Measurements from ENCODE around the gene FNDC3A.

DNA sequence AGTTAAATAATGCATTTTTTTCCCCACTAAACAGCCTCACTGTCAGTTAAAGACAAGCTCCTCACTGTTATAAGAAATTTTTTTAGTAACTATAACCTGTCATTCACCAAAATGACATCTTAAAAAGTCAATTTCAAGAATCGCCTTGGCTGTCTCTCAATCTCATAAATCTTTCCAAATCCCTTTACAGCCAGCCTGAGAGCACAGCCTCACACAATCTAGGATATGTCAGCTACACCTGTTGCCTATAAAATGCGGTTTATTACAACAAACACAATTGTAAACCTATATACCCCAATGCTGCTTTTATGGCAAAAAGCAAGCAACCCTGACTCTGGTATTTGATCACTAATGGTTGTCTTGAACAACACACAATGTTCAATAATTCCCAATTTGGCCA, 29.5 kb upstream of the FNDC3A start:
- TF ChIP-seq, protein P1, sequence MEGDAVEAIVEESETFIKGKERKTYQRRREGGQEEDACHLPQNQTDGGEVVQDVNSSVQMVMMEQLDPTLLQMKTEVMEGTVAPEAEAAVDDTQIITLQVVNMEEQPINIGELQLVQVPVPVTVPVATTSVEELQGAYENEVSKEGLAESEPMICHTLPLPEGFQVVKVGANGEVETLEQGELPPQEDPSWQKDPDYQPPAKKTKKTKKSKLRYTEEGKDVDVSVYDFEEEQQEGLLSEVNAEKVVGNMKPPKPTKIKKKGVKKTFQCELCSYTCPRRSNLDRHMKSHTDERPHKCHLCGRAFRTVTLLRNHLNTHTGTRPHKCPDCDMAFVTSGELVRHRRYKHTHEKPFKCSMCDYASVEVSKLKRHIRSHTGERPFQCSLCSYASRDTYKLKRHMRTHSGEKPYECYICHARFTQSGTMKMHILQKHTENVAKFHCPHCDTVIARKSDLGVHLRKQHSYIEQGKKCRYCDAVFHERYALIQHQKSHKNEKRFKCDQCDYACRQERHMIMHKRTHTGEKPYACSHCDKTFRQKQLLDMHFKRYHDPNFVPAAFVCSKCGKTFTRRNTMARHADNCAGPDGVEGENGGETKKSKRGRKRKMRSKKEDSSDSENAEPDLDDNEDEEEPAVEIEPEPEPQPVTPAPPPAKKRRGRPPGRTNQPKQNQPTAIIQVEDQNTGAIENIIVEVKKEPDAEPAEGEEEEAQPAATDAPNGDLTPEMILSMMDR (IDR thresholded peaks at IDR 0.05) = no peak
- no peak for TF ChIP-seq POLR2A (IDR thresholded peaks at IDR 0.05)

Measured in thyroid gland (tissue), 4 donors.